Stimulated activated CD4-positive, alpha-beta T cell treated with anti-CD3 and anti-CD28 coated beads, TNF-alpha, amount 100 ng/mL, for 24 hours (primary cell): ENCODE measurements around the gene TMEM233.
"Not testable (repeated sequence)": the region's sequence is repeated elsewhere in the genome, so short reads cannot be mapped to it uniquely, and the experiment has no call there.

Experiments
- DNase-seq, 3 experiments: peaks; one replicate each; pipeline ENCODE4 v3.0.0-alpha.2; 2020; ENCODE audit warnings: low read depth in 3 of 3

TMEM233 gene

GRCh38 chr12:119609358-119609757 is 15.8 kb downstream of the TMEM233 start:
- DNase-seq: no peak

DNA sequence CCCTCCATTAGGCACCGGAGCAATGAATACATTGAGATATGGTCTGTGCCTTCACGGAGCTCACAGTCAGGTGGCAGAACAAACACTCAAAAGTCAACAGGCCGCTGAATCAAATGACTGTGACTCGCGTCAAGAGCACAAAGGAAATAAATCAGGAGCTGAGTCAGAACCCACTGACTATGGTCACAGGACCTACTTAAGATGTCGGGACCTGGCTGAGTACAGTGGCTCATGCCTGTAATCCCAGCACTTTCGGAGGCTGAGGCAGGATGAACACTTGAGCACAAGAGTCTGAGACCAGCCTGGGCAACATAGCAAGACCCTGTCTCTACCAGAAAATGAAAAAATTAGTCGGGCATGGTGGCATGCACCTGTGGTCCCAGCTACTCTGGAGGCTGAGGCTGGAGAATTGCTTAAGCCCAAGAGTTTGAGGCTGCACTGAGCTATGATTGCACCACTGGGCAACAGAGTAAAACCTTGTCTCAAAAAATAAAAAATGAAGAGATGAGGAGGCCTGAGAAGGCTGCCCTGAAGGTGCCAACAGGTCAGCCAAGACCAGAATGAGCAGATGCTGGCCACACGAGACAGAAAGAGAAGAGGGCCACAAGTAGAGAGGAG is 19.9 kb downstream of the TMEM233 start:
- DNase-seq: no peak

DNA sequence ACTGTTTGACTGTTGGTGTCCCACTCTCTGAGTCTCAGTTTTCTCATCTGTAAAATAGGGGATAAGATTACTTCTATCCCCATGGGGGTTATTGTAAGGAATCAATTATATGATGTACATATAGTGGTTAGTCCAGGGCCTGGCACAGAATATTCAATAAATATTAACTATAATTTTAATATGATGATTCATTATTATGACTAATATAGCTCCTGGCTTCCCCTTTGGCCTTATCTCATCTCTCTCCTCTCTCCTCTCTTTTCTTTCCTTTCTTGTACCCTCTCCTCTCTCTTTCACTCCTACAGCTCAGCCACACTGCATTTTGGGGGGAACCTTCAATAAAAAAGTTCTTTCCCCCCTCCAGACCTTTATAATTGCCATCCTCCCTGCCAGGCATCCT is 21.1 kb downstream of the TMEM233 start:
- no peak for DNase-seq

DNA sequence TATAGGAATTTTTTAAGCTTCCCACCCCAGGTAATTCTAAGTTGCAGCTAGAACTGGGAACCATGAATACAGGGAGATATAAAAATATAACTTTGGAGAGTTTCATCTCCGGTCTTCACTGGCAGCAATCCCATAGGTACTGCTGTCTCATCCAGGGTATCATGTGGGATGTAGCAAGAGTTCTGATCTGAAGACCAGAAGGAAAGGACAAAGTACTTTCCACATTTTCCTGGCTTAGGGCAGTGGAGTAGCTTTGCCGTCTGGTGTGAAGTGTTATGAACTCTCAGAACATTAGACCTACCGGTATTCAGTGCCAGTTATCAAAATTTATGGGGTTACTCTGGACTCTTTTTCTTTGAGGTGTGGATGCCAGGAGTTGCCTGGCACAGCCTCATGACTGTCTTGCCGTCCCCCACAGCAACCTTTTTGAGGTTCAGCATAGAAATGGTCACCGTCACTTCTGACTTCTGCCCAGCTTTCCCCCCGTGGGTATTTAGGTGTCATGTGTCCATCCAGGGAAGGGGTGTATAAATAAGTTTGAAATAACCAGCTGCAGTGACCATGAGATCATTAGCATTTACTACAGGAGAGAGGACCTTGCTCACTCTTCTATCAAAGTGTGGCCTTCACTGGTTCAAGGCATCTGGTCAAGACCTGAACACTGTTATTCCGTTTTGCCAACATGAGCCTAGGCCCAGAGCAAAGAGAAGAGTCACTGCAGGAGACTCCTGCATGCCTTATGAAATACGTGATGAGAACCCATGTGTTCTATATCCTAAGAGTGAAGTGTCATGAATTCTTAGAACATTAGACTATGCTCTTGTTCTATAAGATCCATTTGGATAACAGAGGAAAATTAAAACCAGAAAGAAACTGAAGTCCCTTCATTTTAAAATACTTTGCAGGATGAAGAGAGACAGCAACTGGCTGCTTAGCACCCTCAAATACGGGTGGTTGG is 22.2 kb downstream of the TMEM233 start:
- no peak for DNase-seq

DNA sequence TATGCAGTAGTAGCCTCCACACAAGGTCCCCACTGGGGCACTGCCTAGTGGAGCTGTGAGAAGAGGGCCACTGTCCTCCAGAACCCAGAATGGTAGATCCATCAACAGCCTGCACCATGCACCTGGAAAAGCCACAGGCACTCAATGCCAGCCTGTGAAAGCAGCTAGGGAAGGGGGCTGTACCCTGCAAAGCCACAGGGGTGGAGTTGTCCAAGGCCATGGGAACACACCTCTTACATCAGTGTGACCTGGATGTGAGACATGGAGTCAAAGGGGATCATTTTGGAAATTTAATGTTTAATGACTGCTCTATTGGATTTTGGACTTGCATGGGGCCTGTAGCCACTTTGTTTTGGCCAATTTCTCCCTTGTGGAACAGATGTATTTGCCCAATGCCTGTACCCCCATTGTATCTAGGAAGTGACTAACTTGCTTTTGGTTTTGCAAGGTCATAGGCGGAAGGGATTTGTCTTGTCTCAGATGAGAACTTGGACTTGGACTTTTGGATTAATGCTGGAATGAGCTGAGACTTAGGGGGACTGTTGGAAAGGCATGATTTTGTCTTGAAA is 24.8 kb downstream of the TMEM233 start:
- DNase-seq: not testable (repeated sequence)

DNA sequence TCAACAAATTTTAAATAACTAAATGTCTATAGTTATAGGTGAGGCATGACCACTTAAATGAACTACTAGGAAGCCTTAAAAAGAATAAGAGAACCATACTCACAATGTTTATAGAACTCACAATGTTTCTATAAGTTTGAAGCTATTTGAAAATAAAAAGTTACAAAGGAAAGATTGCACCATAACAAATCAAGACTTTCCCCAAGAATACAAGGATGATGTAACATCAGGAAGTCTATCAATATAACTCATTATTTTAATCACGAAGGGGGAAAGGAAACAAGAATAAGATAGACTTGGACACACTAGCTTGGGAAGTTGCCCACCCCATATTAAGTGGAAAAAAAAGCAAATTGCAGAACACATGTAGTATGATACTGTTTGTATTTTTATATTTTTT is 26.9 kb downstream of the TMEM233 start:
- DNase-seq: no peak

- DNase-seq: no peak
These were observed 28.3 kb downstream of the TMEM233 start for GRCh38 chr12:119621878-119622277.

GRCh38 chr12:119624966-119625365 is 31.4 kb downstream of the TMEM233 start:
- DNase-seq: no peak

GRCh38 chr12:119627019-119627643 is 33.6 kb downstream of the TMEM233 start:
- DNase-seq: no peak

- DNase-seq: no peak
These were observed 34.1 kb downstream of the TMEM233 start for GRCh38 chr12:119627686-119628085.

GRCh38 chr12:119630223-119630780 is 36.7 kb downstream of the TMEM233 start:
- no peak for DNase-seq

GRCh38 chr12:119630962-119631550 is 37.5 kb downstream of the TMEM233 start:
- DNase-seq: no peak

DNA sequence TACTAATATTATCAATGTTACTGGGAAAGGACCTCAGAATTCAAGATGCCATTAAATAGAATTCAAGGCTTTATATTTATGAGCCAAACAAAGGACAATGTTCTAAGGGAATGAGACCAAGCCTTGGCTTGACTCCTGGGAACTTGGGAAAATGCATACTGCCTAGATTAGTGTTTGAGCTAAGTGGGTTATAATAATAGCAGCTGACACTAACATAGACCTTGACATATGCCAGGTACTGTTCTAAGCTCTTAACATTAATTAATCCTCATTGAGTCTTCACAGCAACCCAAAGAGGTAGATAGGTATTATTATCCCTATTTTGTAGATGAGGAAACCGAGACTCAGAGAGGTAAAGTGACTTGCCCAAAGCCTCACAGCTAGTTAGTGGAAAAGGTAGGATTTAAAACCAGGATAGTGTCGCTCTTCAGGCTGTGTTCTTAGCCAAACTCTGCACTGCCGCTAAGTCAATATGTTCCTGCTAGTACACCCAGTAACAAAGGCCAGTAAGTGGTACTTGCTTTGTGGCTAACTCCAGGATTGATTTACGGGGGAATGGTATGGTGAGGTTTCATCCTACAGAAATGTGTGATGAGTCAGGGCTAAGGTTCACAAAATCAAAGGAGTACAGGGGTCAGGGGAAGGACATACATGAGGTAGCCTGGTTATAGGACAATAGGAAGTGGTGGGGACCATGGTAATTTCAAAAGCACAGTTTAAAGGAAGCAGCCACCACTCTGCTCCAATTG is 38.5 kb downstream of the TMEM233 start:
- DNase-seq: no peak

DNA sequence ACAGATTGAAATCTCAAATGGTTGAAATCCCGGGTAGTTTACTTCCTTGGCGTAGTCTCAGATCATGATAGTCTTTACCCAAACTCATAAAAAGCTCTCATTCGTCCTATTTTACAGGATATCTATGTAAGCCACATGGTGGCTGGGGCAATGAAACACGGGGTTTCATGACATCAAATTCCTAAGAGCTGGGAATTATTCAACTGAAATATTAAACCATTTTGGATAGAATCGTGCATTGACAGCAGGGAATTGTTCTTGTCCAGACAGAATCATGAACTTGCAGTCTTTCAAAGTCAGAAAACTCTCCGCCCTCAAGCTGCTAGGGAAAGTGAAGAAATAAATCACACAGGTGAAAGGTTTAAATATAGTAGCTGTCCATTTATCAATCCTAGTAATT is 41.2 kb downstream of the TMEM233 start:
- DNase-seq: no peak

DNA sequence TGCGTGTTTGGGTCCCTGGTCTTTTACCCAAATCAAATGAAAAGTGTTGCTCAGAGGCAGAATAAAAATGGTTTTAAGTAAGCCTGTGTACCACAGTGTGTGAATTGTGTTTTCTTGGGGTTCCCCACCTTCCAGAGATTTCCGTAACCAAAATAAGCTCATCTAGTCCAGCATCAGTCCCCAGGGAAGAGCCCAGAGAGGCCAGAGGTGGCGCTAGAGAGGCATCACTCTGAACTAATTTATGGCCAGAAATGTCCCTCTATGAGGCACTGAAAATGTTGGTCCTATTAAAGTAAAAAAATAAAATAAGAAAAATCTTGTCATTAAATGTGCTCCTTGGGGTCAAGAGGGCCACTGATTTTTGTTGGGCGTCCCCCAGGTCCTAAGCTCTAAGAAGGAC is 49.4 kb downstream of the TMEM233 start:
- no peak for DNase-seq

DNA sequence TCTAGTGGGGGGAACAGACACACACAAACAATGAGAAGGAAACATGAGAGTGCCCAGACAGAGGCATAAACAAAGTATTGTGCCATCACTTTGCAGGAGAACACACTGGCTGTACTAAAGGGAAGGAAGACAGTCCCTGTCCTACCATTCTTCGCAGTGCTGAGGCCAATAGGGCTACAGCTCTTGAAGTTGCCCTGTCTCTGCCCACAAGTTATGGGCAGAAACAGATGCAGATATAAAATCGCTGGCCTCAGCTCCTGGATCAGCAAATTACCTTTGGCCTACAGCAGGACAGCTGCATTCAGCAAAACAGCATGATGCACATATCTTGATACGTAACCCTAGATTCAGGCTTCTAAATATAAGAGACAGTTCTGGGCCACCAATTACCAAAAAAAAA is 51.4 kb downstream of the TMEM233 start:
- no peak for DNase-seq

GRCh38 chr12:119645535-119646059 is 52.0 kb downstream of the TMEM233 start:
- no peak for DNase-seq

- DNase-seq: no peak
These were observed 55.7 kb downstream of the TMEM233 start for GRCh38 chr12:119649202-119649808.

GRCh38 chr12:119652665-119653064 is 59.1 kb downstream of the TMEM233 start:
- DNase-seq: no peak

GRCh38 chr12:119657001-119657400 is 63.4 kb downstream of the TMEM233 start:
- DNase-seq: not testable (repeated sequence)
